Dedifferentiated amniotic fluid mesenchymal stem cell (primary cell): ENCODE data around the gene CEP128.

Experiments used
- DNase-seq: peaks from one replicate; pipeline ENCODE4 v3.0.0-alpha.2; 2016; ENCODE audit errors: extremely low spot score

The CEP128 gene

DNA sequence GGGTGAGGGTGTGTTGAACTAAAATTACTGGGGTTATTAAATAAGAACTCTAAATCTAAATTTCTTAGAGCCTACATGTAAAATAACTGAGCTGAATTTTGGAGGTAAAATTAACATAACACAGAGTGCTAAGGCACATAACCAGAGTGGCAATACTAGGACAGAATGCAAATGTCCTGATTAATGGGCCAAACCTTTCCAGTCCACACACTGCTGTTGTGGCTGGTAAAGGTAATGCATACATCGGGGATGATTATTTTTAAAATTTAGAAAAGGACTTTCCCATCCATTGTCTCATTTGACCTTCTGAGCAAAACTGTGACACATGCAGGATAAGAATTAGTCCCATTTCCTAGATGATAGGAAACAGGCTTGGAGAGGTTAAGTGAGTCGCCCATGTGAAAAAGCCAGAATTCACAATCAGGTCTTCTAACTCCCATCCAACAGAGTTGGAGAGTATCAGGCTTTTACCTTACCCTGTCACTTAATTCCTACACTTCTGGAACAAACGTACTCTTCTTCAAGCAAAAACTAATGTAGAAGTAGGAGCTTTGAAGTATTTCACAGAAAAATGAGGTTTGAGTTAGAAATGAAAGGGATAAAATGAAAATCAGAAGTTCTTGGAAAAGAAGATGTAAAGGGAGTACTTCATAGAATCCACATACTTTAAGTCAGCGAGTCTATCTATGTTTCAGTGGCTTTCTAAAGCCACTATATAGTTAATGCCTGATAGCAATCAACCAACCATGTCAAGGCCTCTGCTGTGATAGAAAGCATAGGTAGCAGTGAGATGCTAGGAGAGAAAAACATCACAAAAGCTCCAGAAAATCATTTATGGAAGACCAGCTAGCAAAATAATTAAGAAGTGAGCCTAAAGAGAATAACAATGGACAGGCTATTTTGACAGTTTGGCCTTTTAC, 395.3 kb downstream of the CEP128 start:
- DNase-seq, result no peak

DNA sequence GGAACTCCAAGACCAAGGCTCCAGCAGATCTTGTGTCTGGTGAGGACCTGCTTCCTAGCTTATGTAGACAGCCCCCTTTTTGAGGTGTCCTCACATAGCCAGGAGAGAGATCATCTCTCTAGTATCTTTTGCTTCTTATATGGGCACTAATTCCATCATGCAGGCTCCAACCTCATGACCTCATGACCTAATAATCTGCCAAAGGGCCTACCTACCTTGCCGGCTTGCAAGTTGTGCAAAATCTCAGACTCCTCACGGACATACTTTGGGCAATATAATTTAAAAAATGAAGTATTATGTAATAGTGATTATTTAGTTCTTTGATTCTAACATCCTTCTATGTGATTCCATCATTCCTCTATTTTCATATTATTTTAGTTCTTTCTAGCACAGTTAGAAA, 397.2 kb downstream of the CEP128 start:
- DNase-seq, result no peak

DNA sequence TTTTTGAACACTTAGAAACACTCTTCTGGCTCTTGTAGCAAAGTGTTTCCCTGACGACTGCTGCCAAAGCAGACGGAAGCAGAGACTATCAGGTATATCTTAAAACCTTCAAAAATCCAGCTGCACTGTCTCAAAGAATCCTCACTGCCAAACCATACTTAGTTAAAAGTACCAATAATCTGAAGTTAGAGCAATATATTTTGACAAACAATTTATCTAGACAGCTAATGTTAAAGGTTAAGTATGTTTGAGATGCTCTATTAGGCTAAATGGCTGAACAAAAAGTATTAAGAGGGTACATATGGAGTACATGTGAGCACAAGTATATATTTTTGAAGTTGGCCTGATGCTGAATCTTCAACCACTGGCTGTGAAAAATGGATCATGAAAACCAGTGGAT, 398.3 kb downstream of the CEP128 start:
- DNase-seq, result no peak

DNA sequence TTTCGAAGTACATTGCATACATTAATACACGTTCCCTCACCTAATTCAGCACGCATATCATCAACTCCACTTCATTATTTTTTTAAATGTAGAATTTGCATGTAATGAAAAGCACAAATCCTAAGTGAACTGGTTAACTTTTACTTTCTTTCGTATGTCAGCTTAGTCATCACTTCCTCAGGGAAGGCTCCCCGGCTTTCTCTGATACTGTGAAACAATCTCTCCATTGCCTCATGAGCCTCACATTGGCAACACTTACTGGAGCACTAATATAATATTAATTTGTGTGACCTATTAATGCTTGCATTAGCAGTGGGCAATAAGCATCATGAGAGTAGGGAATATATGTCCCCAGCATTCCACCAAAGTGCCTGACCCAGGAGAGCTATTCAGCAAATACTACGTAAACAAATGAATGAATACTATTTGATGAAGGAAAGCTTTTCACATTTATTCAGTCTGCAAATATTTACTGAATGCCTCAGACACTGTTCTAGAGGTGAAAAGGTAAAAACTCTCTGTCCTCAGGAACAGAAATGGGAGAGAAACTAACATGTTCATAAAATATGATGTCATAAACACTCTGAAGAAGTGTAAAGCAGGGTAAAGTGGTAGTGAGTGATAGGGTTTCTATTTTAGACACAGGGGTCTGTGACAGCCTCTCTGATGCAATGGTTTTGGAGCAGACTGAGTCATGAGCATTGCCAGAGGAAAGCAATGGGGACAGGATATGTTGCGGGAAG, 402.7 kb downstream of the CEP128 start:
- no peak for DNase-seq

DNA sequence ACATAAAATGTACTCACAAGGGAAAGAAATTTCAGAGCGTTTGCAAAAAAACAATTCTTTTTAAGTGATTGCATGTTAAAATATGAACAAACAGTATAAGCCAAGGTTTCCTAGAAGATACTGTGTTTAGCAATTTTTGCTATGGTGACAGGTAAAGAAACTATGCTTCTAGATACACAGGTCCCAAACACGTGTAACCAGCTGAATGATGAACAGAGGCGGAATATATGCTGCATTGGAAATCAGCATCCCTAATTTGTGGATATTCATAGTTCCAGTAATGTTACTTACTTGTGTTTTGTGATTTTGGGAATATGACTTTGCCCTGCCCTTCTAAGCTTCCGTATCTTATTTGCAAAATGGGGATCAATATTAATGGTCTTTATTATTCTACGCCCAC, 403.9 kb downstream of the CEP128 start:
- no peak for DNase-seq

DNA sequence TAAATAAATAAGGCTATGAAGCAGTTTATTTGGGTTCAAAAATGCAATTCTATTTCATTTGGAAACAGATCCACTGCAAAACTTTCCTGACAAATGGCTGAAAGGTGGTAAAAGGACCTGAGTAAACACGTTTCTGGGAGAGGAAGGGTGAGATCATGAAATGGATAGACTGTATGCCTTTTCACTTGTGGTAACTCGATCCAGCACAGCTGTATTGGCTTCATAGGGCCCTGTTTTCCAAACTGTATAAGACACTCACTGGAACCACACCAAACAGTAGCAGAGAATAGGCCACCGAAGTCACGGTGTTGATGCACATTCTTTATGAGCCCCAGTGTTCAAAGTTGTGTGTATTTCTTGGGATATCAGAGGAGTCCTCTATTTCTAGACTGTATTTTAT, 405.1 kb downstream of the CEP128 start:
- DNase-seq, result no peak

DNA sequence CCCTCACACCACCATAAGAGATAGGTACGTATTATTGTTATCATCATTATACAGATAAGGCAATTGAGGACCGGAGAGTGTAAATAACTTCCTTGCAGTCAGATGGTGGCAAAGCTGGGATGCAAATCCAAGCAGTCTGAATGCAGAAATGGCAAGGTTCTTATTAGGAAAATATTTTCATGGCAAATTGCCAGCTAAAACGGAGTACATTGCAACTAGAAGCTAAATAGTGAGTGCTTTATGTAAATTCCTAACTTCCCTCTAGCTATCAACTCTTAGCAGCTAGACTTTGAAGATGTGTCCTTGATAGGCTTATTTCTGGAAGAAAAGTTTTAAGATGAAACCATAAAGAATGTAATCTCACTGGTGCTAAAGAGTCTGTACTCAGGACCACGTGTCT, 406.4 kb downstream of the CEP128 start:
- DNase-seq, result no peak

DNA sequence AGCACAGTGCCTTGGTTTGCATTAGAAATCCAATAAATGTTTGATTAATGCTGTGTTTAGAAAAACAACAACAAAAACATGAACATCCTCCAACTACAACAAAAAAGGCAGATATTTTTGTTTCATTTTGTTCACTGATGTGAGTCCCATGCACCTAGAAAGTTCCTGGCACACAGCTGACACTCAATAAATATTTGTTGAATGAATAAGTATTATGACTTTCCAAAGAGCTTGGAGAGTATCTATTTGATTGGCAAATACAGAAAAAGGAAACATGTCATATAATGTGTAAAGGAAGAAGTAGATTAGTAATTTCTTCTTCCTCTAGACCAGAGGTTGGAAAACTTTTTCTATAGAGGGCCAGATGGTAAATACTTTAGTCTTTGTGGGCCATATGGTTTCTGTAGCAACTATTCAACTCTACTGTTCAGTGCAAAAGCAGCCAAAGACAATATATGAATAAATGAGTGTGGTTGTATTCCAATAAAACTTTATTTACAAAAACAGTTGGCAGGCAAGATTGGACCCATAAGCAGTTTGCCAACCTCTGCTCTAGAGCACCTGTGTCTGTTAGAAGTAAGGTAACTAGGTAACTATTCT, 417.9 kb downstream of the CEP128 start:
- no peak for DNase-seq

DNA sequence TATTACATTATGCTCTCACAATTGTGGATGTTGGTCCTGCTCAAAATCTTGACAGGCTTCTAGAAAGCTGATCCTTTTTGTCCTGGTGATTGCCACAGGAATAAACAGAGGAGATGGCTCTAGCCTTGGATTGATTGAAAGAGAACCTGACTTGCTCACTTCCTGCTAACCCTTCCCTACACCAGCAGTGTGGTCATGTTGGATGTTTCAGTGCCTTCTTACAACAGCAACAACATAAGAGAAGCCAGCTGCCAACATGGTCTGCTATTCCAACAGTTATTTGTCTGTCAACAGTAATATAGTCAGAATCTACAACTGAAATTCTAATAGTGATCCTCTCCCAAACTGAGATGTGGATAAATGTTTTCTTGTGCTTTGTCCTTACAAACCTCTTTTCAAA, 418.6 kb downstream of the CEP128 start:
- DNase-seq, result no peak

DNA sequence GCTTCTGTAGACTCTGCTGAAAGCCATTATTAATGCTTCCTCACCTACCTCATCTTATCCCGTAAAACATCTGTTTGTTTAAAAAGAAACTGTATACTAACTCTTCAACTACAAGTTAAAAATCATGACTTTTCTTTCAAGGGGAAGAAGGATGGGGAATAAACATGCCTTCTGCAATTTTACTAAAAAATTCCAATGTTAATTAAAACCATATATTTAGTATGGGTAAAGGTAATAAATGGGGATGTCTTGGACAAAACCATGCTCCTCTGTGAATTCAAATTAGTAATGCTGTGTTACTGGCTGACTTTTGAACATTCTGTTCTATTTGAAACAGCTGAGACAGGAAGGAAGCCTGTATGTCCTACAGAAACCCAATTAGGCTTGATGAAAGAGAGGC, 419.1 kb downstream of the CEP128 start:
- no peak for DNase-seq

DNA sequence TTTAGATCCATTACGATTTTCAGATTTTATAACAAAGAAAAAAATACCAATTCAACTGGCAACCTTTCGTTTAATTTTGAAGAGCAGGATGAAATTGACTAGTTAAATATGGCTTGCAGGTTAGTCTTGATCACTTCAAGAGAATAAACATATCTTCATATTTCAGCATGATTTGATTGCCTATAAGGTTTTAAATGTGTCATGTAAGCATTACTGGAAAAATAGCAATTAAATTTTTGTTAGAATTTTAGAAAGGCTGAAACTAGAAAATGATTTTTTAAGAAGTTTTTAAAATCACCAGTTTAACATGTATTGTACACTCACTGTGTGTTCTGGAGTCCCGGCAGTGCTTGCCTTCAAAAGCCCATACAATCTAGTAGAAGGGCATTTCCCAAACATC, 420.1 kb downstream of the CEP128 start:
- DNase-seq, result no peak

DNA sequence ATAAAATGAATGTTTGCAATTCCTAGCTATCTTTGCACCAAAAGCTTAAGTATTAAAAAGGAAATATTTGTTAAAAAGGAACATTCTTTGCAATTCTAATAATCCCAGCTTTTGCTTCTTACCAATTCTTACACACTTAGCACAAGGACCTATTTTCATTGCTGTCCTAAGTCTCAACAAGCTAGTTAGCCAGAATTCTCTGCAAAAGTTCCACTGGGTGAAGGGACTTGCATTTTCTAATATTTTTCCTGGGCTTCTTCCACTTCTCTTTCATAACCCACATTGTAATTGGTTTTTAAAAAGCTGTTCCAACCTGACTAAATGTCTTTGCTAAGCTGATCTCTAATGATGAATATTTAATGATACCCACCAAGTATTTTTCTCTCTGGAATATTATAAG, 422.5 kb downstream of the CEP128 start:
- no peak for DNase-seq

DNA sequence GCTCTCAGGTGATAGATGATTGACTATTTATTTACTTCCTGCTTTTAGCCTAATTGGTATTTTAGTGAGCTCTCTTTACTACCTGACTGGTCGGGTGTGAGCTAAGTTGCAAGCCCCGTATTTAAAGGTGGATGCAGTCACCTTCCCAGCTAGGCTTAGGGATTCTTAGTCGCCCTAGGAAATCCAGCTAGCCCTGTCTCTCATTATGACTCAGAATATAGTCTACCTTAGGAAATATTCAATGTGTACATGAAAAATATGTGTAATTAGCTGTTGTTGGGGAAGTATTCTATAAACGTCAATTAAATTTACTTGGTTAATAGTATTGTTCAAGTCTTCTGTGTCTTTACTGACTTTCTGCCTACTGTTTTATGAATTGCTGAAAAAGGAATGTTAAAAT, 423.4 kb downstream of the CEP128 start:
- DNase-seq, result no peak

DNA sequence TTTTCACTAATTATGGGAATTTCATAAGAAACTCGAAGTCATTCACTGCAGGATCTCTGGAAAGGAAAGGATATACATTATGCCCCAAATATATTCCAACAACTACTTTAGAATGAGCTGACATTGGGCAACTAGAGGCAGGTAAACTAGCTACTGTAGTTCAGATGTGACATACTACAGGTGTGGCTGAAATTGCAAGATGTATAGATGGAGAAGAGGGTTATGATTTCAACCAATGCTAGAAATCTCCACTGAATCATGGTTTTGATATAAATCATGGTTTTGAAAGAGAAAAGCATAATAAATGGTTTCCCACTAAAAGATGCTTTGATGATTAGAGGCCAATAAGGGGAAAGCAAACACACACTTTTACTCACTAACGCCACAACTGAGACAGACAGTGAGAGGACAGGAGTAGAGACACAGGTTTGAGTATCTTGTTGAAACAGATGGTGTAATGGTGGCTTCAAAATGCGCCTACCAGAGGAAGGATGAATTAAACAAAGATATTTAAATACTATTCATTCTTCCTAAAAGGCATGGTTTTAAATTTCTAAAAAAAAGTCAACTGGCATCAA, 434.2 kb downstream of the CEP128 start:
- DNase-seq, result no peak

DNA sequence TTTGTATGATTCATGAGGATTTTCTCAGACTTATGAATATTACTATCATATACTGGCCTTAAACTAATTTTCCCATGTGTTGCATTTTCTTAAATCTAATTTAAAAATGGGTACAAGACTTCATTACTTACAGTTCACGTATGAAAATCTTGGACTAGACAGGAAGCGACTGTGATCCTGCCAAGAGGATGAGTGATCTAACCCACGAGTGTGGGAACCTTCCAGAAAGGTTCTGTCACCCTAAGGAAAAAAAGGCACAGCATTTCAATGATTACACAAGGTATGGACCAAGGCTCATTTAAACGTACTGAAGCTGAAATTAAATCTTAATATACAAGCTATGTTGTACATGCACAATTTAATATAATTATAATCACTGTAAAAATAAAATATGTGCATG, 436.8 kb downstream of the CEP128 start:
- DNase-seq, result no peak

DNA sequence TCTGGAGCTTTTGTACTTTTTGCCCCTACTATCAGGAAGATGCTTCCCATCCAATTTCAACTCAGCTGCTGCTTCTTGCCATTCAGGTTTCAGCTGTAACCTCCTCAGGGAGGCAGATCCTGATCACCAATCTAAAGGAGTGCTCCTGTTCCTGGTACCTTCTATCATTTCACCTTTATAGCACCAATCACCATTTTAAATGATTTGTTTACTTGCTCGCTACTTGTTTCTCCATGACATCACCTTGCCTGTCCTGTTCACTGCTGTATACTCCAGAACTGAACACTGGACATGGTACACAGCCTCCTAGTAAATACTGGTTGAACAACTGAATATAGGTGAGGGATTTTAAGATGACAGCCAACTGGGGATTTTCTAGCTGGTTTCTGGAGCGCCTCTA, 443.0 kb downstream of the CEP128 start:
- DNase-seq, result no peak

DNA sequence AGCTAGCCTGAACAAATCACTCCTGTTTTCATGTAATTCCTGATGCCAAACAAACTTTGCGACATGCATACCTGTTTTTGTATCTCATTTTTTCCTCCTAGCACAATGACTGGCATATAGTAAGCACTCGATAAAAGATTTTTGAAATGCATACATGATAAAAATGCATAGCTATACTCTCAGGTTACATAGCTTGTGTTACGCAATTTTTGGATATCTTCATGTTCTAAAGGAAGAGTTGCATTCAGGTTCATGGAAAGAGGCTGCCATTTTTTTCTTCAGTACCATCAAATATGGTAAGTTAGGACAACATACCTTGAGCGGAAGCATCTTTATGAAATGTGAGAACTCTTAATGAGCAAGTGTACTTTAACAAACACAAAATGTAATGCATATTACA, 445.4 kb downstream of the CEP128 start:
- DNase-seq, result no peak

DNA sequence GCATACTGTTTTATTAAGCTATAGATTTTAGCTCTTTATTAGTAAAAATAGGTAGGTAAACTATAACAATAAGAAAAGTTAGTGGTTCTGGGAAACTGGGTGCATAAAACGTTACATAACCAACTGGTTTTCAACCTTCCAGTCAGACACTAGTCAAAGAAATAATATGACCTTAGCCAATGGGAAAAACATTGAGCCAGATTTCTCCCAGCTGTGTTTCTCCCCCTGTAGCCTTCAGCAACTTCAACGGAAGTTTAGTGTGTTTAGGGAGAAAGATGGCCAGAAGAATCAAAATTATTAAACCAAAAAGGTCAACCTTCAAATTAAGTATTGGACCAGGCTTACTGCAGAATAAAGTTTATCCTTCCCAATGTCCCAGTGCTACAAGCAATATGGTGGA, 446.8 kb downstream of the CEP128 start:
- DNase-seq, result no peak

DNA sequence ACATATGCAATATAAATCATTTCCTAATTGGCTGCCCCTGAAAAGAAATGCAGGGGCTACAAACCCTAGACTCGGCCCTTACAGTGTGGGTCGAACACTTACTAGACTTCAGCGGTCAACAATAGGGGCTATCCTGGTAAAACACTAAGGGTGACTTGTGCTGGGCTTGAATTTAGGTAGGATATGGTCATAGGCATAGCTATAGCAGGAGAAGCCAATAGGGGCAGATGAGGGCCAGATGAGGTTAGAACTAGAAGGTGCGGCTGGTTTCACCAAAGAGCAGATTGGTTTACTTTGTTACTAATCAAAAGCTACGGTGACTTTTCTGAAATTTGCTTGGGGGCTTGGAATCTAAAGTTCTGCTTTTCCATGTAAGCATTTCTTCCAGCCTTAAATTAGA, 447.9 kb downstream of the CEP128 start:
- DNase-seq, result no peak

DNA sequence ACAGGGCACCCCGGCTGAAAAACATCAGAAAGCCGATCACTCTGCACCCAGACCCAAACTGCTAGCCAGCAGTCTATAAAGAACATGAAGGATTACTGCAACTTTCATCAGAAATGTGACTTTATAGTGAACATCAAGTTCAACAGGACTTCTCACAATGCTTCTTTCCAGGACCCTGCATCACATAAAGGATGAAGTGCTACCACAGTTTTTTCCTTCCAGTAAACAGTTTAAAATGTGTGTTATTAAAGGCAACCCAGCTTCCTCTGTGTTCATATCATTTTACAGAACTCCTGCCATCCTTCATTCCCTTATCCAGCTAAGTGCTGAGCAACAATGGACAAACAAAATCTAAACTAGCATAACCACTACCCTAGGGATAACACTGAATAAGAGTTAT, 449.9 kb downstream of the CEP128 start:
- peak; percentile 63 for DNase-seq

DNA sequence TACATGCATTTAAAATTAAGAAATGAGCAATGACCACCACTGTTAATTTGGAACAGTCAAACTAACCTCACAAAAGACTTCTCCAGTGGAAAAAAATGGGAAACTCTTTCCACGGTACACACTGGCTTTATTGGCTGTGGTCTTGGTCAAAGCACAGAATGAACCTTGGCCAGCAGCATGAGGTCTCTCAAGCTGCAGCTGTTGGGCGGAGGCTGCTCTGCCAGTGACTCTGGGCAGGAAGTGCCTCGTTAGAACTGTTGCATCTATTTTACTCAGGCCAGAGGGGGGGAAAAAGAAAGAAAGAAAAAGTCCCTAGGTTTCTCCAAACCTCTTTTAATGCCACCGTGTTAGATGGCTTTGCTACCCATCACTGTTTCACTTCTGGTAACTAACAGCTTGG, 450.4 kb downstream of the CEP128 start:
- DNase-seq, result peak; percentile 57

DNA sequence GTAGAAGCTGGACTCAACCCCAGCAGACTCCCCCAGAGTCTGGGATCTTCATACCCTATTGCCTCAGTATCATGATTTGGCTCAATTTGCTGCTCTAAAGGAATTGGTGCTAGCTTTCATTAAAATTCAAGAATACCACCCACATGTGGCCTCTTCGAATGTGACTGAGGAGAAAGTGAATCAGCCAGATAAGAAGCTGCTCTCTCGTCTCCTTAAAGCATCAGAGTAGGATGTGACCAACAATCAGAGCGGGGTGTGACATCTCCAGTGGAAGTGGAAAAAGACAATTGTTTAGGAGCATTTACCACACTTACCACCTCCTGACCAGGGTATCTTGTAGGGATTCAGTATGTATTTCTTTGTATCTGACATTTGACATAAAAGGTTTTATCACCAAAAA, 452.0 kb downstream of the CEP128 start:
- no peak for DNase-seq

DNA sequence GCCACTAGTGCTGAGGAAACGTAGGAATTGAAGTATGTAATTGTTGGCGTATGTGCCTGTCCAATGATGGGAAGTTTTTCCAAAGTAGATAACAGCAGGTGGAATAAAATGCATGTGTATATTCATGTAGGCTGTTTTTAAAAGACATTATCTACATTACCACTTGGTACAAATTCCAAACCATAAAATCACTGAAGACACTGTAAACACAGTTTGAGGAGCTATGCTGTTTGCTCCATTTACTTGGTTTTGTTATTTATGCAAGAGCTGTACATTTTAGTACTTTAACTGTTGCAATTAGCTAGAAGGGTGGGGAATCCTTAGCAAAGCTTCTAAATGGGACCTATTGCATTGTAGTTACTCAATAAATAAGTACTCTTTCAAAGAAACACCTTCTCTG, 455.8 kb downstream of the CEP128 start:
- no peak for DNase-seq
